Caco-2 (cell line): ENCODE measurements around the gene ROBO4. TPM values are rescaled to one million over a fixed set of nuclear protein-coding genes. Genes with fewer than 3 reads are reported as not detected.

Experiments
- BruUV-seq: library from RNA; stranded (reverse); fragments of 400-500 nt; replicated peaks from 2 replicates; lab custom pipeline; 2021; lab: Mats Ljungman, UMichigan
- CTCF ChIA-PET: fragments of 300-600 bp; sonication (Branson Sonifier 250); formaldehyde crosslinking; loops from one replicate; lab custom pipeline; 2022; ENCODE audit warnings: antibody characterized with exemption; lab: Charles Lee
- POLR2A ChIA-PET: fragments of 300-600 bp; sonication (Branson Sonifier 250); formaldehyde crosslinking; loops from one replicate; lab custom pipeline; 2022; ENCODE audit warnings: antibody characterized with exemption; lab: Charles Lee
- DNase-seq, 2 experiments: peaks; one replicate each; pipeline versions ENCODE4 v3.0.0 to v3.0.0-alpha.2; 2020 to 2022
- H3K27me3 ChIP-seq: replicated peaks from 2 replicates; pipeline ENCODE4 v1.6.0; 2011; ENCODE audit warnings: low read length; ENCODE audit not compliant: control insufficient read depth, insufficient read depth
- H3K36me3 ChIP-seq: 2 replicates; pipeline ENCODE4 v1.5.1; 2011; ENCODE audit warnings: low read length; ENCODE audit not compliant: control insufficient read depth, insufficient read depth
- H3K4me1 ChIP-seq: fragments of 250-450 bp; sonication (Bioruptor Pico); 2 replicates; pipeline ENCODE4 v1.5.1; 2020; ENCODE audit warnings: mild to moderate bottlenecking
- H3K4me3 ChIP-seq: 2 replicates; pipeline ENCODE4 v1.5.1; 2011; ENCODE audit warnings: low read depth, mild to moderate bottlenecking, control low read depth, low read length
- H3K9me3 ChIP-seq: fragments of 250-450 bp; sonication (Bioruptor Pico); 2 replicates; pipeline ENCODE4 v1.5.1; 2020; ENCODE audit warnings: mild to moderate bottlenecking, moderate library complexity
- H3K27ac Mint-ChIP-seq: one replicate; pipeline ENCODE4 v1.8.0; 2022; ENCODE audit warnings: mixed read lengths; ENCODE audit not compliant: unreplicated experiment
- H3K27me3 Mint-ChIP-seq: one replicate; pipeline ENCODE4 v1.8.0; 2022; ENCODE audit warnings: mixed read lengths; ENCODE audit not compliant: insufficient read depth, unreplicated experiment
- H3K36me3 Mint-ChIP-seq: one replicate; pipeline ENCODE4 v1.8.0; 2022; ENCODE audit warnings: mild to moderate bottlenecking, mixed read lengths; ENCODE audit not compliant: insufficient read depth, unreplicated experiment
- H3K4me1 Mint-ChIP-seq: one replicate; pipeline ENCODE4 v1.8.0; 2022; ENCODE audit warnings: low read depth, mixed read lengths; ENCODE audit not compliant: unreplicated experiment
- H3K4me3 Mint-ChIP-seq: one replicate; pipeline ENCODE4 v1.8.0; 2022; ENCODE audit warnings: mild to moderate bottlenecking, moderate library complexity, mixed read lengths; ENCODE audit not compliant: unreplicated experiment
- H3K9me3 Mint-ChIP-seq: one replicate; pipeline ENCODE4 v1.8.0; 2022; ENCODE audit warnings: mixed read lengths; ENCODE audit not compliant: unreplicated experiment
- intact Hi-C: fragments of 100-400 bp; cut with micrococcal nuclease; formaldehyde crosslinking; loops from one replicate; pipeline ENCODE4 v1.10.0; 2022; ENCODE audit not compliant: unreplicated experiment
- total RNA-seq: library from RNA; stranded (reverse); gene quantifications from 2 replicates; pipeline ENCODE4 v1.2.3, GENCODE V29; 2022
- TF ChIP-seq, protein P1 (sequence below), 2 experiments: fragments of 200-600 bp in 1 of 2; IDR thresholded peaks; 1 replicate in 1 of 2; 2 replicates in 1 of 2; pipeline versions ENCODE4 v1.5.1 to v1.8.0; 2011 to 2022; ENCODE audit warnings: antibody characterized with exemption in 1 of 2, control low read depth in 1 of 2, inconsistent platforms in 1 of 2, low read depth in 1 of 2, low read length in 1 of 2, mild to moderate bottlenecking in 1 of 2, moderate library complexity in 1 of 2; ENCODE audit not compliant: insufficient read depth in 1 of 2, severe bottlenecking in 1 of 2, unreplicated experiment in 1 of 2

Gene ROBO4
- total RNA-seq, 1 experiment from 2014 or later = not detected

DNA sequence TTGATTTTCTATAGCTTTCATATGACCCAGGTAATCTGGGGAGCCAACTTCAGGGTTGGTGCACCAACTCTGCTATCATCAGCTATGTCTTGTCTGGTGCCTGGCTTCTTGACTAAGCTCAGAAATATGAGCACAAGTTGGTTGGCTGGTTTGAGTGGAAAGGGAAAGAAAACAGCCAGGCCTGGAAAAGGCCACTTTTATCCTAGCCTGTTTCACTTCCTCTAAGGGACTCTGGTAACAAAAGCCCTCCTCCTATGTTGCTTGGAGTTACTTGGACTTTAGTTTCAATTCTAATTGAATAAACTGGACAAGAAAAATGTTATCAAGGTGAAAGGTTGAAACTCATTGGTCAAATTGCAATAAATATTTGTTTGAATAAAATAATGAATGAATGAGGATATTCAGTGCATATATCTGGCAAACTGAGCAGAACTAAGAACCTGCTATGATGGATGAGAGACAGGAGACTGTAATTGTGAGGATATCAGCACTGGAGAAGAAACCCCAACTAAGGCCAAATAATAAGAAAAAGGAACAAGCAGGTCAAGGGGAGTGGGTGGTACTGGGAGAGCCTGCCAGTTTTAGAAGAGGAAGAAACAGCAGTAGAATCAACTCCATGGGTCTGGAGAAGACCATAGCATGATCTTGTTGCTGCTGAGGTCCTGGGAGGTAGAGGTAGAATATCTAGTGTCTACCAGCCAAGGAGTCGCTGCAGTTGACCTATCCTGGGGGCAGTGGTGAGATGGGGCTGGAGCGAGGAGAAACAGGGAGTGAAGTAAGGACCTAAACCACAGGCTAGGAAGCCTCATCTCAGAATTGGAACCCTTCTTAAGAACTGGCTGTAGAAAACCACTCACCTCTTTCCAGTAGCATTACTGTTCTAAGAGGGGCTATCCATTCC lies 8.2 kb downstream of the ROBO4 start:
- H3K27me3 Mint-ChIP-seq = peaks cover 23% of the 10 kb centered on the region
- intact Hi-C loops = no loop called here
- H3K4me3 Mint-ChIP-seq = no peak overlapping the region
- BruUV-seq = no TSS peak
- Histone ChIP-seq H3K4me1 (no peaks in the 10 kb centered on the region), H3K9me3 (no peaks in the 10 kb centered on the region), H3K4me3 (no peak overlapping the region), H3K27me3 (peaks cover 5% of the 10 kb centered on the region), H3K36me3 (no peaks in the 10 kb centered on the region)
- H3K27ac Mint-ChIP-seq = no peak overlapping the region
- TF ChIP-seq, protein P1, sequence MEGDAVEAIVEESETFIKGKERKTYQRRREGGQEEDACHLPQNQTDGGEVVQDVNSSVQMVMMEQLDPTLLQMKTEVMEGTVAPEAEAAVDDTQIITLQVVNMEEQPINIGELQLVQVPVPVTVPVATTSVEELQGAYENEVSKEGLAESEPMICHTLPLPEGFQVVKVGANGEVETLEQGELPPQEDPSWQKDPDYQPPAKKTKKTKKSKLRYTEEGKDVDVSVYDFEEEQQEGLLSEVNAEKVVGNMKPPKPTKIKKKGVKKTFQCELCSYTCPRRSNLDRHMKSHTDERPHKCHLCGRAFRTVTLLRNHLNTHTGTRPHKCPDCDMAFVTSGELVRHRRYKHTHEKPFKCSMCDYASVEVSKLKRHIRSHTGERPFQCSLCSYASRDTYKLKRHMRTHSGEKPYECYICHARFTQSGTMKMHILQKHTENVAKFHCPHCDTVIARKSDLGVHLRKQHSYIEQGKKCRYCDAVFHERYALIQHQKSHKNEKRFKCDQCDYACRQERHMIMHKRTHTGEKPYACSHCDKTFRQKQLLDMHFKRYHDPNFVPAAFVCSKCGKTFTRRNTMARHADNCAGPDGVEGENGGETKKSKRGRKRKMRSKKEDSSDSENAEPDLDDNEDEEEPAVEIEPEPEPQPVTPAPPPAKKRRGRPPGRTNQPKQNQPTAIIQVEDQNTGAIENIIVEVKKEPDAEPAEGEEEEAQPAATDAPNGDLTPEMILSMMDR (IDR thresholded peaks at IDR 0.05; ENCODE audit: insufficient read depth in 1 of 2, low read depth in 1 of 2, low read length in 1 of 2, severe bottlenecking in 1 of 2, unreplicated experiment in 1 of 2) = no peak
- ChIA-PET CTCF (interaction anchor here (0.5 to 1.7 kb wide), 2 partner anchors 13 to 46 kb away, joined by 3 to 10 read pairs; no protein-coding TSS in a partner anchor), POLR2A (interaction anchor here (1.0 kb wide), 1 partner anchor 64 kb away, joined by 3 read pairs; no protein-coding TSS in a partner anchor)
- no peaks in the 10 kb centered on the region for H3K4me1 Mint-ChIP-seq
- no peaks in the 10 kb centered on the region for H3K36me3 Mint-ChIP-seq
- H3K9me3 Mint-ChIP-seq = no peaks in the 10 kb centered on the region
- no peak for DNase-seq

DNA sequence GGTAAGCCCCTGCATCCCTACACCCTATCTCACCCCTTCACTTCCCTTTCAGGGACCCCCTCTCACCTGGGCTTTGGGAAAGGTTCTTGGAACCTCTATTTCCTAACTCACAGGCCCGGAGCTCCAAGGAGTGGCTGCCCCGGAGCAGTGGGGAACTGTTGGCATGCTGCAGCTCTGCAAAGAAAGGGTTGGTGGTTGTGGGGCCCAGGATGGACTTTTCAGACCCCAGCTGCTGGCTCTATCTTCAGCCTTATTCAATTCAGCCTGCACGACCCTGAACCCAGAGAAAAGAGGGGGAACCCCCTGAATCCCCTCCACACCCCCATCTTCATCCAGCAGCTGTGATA lies 10.0 kb downstream of the ROBO4 start:
- DNase-seq = no peak
- CTCF ChIA-PET = interaction anchor here (0.6 to 2.7 kb wide), 3 partner anchors 9 to 36 kb away, joined by 3 to 11 read pairs (median 5); no protein-coding TSS in a partner anchor
- BruUV-seq = no TSS peak
- Histone ChIP-seq H3K4me1 (peaks cover 5% of the 10 kb centered on the region), H3K9me3 (no peaks in the 10 kb centered on the region), H3K4me3 (no peak overlapping the region), H3K27me3 (peaks cover 5% of the 10 kb centered on the region), H3K36me3 (no peaks in the 10 kb centered on the region)
- Mint-ChIP-seq H3K36me3 (no peaks in the 10 kb centered on the region), H3K27ac (no peak overlapping the region), H3K27me3 (peaks cover 19% of the 10 kb centered on the region), H3K9me3 (no peaks in the 10 kb centered on the region), H3K4me1 (no peaks in the 10 kb centered on the region), H3K4me3 (no peak overlapping the region)
- POLR2A ChIA-PET = no interaction called here
- TF ChIP-seq, protein P1 (IDR thresholded peaks at IDR 0.05; ENCODE audit: insufficient read depth in 1 of 2, low read depth in 1 of 2, low read length in 1 of 2, severe bottlenecking in 1 of 2, unreplicated experiment in 1 of 2) = no peak
- intact Hi-C loops = no loop called here

DNA sequence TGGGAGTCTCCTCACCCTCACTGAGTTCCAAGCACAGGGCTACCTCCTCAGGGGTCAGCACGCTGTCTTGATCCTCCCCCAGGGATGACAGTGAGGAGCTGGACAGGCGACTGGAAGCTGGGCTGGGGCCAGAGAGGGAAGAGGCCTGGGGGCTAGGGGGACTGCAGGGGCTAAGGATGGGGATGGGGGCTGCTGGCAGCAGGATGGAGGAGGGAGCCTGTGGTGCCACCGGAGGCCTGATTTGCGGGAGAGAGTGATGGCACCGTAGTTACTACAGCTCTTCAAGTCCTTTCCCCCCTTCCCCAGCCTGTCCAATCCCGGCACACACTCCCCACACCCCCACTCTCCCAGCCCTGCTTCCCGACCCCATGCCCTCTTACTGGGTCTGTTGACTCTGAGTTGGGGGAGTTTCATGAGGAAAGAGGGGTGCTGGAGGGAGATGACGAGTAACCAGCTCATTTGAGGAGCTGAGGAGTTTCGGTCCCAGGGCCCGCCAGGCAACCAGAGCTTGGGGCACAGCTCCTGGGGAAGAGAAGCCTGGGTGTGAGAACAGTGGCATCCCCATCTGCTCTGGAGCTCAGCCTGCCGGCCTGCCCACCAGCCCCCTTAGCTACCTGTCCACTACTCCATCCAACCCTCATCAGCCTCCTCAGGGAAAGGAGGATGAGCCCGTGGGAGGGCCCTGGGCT lies 10.5 kb downstream of the ROBO4 start:
- TF ChIP-seq, protein P1 (IDR thresholded peaks at IDR 0.05; ENCODE audit: insufficient read depth in 1 of 2, low read depth in 1 of 2, low read length in 1 of 2, severe bottlenecking in 1 of 2, unreplicated experiment in 1 of 2) = no peak
- peaks cover 19% of the 10 kb centered on the region for H3K27me3 Mint-ChIP-seq
- H3K4me1 Mint-ChIP-seq = no peaks in the 10 kb centered on the region
- no peaks in the 10 kb centered on the region for H3K9me3 Mint-ChIP-seq
- H3K36me3 Mint-ChIP-seq = no peaks in the 10 kb centered on the region
- Histone ChIP-seq H3K4me3 (no peak overlapping the region), H3K4me1 (peaks cover 10% of the 10 kb centered on the region), H3K27me3 (peaks cover 3% of the 10 kb centered on the region), H3K9me3 (no peaks in the 10 kb centered on the region), H3K36me3 (no peaks in the 10 kb centered on the region)
- no peak overlapping the region for H3K27ac Mint-ChIP-seq
- DNase-seq = no peak
- ChIA-PET CTCF (interaction anchor here (0.6 to 2.7 kb wide), 3 partner anchors 9 to 36 kb away, joined by 3 to 11 read pairs (median 5); no protein-coding TSS in a partner anchor), POLR2A (no interaction called here)
- BruUV-seq = no TSS peak
- no peak overlapping the region for H3K4me3 Mint-ChIP-seq
- intact Hi-C loops = no loop called here
